GM18870 (cell line): ENCODE data around the gene AGBL3.
"Not testable (repeated sequence)": the region's sequence is repeated elsewhere in the genome, so short reads cannot be mapped to it uniquely, and the experiment has no call there.

Experiments
- ATAC-seq: cut with Tn5 transposase; IDR thresholded peaks from one replicate; pipeline ENCODE4 v1.9.1; 2021; ENCODE audit warnings: moderate library complexity; ENCODE audit not compliant: unreplicated experiment

The AGBL3 gene

DNA sequence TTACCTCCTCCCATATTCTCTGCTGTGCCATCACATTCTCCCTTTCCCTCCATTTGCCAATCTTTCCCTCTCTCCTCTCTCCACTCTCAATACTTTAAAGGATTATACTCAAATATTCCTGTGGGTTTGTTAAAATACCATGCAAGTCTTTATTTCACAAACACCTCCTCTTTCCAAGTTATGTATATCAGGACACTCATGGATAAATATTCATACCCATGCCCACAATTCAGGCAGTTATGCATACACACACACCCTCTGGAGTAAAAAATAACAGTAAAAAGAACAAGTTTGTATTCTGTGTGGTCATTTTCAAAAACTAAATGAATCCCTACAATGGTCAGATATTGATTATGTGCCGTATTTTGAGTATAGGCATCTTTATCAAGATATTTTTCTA, 88.2 kb downstream of the AGBL3 start:
- ATAC-seq: no peak

DNA sequence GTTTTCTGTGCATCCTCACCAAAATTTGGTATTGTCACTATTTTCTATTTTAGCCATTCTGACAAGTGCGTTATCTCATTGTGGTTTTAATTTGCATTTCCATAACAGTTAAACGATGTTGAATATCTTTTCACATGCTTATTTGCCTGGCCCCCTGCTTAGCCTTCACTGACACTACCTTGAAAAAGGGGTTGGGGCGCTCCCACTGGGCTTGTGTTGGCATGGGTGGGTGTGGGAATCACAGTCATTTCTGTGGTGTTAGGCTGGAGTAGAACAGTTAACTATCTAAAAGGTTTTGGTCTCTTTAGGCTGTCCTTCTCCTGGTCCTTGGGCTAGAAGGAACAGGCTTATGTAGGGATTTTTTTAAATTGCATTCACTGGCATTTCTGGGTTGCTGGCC, 89.4 kb downstream of the AGBL3 start:
- ATAC-seq: no peak

DNA sequence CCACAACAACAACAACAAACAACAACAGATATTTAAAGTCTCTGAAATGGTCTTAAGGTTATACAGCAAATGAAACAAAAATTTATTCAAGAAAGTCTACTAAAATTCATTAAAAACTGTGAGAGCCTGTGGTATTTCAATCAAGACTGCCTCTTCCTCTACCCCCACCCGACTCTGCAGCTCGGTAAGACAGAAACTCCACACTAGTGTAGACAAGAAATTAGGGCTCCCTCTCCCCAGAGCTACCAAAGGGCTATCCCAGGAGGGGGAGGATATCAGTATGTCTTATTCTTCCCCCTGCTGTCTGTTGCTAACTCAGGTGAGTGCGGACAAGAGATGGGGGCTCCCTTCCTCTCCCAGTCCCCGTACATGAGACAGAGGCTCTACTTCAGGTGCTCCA, 90.6 kb downstream of the AGBL3 start:
- ATAC-seq: no peak

DNA sequence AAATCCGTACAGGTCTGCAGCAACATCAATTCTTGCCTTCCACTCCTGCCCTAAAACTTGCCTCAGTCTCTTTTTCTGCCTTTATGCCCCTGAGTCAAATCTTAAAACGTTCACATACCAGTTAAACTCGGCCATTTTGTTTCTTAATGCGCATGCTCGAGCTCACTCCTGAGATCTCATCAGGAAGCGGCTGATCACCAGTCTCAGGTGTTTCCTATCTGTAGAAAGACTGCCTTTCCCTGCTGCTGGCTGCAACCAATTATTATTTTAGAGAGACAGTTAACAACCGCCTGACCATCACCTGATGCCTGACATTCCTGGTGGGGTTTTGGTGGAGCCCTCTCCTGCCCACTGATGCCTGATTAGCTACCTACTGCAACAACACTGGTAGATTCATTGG, 91.3 kb downstream of the AGBL3 start:
- no peak for ATAC-seq

DNA sequence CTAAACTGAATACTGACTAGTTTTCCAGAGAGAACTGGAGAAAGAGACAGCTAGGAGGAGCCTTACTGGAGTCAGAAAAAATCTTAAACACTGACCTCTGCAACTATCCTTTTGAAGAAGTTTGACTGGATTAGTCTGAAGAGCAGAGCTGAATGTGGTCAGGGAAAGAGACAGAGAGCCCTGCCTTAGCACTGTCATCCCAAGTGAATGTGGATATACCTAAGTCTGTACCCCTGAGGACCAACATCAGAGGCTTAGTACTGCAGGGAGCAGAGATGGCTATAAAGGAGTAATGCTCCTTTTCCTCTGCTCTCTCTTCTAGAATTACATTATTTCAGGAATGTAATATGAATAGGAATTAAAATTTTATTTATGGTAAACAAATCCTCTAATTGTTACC, 91.7 kb downstream of the AGBL3 start:
- no peak for ATAC-seq

DNA sequence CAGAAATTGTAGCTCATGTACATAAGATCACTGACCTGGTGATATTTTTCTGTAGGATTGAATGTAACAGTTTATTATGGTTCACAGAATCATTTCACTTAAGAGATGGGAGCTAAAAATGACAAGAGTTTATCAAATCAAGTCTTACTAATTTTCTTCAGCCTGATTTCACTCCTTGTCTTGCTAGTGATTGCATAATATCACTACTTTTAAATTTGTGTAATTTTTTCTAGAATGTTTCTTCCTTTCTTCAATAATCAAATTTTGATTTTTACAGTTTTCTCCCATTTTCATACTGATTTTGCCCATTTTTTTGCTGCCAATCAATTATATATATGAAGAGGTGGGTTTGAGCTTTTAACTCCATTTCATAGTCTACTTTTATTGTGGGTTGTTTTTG, 92.8 kb downstream of the AGBL3 start:
- ATAC-seq: no peak

DNA sequence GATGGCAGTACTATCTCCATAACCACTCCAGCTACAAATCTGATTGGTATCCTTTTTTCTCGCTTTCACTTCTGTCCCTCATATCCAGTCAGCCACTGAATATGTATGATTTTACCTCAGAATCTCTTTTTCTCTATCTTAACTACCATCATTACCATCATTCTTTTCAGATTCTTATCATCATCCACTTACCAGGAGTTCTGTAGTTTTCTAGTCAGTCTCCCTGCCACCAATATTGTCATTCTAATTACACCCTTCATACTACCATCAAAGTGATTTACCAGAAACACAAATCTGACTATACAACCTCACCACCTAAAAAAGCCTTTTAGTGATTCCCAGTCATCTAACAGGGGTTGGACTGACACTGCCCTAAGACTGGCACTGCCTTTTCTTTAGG, 96.7 kb downstream of the AGBL3 start:
- ATAC-seq: no peak

DNA sequence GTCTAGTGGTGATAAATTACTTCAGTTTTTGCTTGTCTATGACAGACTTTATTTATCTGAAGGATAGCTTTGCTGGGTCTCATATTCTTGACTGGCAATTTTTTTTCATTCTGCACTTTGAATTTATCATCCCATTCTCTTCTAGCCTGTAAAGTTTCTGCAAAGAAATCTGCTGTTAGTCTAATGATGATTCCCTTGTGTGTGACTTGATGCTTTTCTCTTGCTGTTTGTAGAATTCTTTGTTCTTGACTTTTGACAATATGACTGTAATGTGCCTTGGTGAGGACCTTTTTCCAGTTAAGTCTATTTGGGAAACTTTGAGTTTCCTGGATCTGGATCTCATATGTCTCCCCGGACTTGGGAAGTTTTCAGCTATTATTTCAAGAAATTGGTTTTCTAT, 102.3 kb downstream of the AGBL3 start:
- ATAC-seq: no peak

DNA sequence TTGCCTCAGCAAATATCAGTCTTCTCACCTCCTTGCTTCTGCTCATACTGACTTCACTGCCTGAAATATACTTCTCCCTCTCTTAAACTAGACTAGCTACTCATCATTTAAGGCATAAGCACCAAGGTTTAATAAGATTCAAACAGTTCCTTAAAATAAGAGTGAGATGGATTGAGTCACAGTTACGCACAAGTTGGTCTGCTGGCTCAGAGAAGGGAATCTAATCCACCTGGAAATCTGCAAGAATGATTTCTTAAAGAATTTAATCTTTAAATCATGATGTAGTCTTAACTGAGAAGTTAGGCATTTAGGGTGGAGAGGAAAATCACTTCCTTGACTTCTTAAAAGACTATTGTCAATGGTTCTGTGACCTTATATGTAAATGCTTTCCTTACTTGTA, 105.4 kb downstream of the AGBL3 start:
- no peak for ATAC-seq

DNA sequence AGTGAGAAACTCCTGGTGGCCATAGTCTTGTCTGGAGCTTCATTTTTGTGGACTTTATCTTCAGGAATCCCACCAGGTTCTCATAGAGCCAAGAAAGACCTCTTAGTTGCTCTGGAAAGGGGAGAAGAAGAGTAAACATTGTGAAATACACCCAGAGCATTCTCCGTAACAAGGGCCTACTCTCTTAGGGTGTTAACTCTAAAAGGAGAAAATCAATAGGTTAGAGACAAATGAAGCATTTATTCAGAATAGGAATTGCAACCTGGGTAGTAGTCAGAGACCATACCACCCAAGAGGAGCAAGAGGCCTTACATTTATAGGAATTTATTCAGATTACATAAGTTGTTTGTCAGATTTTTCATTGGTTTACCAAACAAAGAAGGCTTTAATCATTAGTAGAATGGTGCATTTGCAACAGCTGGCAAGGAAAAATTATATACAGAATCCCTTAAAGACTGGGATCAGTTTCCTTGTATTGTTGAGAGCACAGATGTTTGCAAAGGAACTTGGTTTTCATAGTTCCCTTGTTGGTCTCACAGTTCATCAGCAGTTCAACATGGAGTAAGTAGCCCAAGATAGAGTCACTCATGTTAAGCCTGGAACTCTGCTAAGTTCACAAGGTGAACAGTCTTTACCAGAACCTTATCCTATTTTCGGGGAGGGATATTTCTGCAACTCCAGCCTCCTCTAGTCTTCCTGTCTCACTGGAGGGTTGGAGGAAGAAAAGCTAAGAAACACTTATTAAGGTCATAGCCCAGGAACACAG, 108.3 kb downstream of the AGBL3 start:
- no peak for ATAC-seq

DNA sequence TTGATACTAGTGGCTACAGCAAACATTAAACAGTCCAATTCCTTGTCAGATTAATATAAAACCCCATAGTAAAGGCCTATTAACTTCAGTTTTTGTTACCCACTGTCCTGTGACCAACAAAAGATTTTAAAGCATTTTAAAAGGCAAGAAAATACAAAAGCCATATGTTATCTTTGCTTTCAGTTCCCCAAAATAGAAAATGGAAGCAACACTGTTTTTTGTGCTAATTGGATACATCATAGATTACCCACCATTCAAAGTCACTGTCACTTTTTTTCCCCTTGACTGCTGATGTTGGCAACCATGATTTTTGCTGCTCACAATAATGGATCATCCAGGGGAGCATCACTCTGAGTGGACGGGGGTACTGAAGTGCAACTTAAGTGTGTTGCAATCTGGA, 109.1 kb downstream of the AGBL3 start:
- ATAC-seq: no peak

DNA sequence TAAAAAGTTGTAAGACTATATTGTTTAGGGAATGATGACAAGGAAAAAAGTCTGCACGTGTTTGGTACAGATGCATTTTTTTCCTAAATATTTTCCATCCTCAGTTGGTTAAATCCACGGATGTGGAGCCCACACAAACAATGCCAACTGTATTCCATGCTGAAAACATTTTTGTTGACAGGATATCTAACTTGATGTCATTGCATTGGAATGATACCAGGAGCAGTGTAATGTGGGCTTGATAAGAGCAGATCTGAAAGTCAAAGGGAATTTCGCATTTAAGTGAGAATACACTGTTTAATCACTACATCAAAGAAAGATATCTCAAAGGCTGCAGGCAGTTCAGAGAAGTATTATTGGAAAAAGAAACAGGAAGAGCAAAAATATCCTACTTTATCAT, 112.1 kb downstream of the AGBL3 start:
- no peak for ATAC-seq

DNA sequence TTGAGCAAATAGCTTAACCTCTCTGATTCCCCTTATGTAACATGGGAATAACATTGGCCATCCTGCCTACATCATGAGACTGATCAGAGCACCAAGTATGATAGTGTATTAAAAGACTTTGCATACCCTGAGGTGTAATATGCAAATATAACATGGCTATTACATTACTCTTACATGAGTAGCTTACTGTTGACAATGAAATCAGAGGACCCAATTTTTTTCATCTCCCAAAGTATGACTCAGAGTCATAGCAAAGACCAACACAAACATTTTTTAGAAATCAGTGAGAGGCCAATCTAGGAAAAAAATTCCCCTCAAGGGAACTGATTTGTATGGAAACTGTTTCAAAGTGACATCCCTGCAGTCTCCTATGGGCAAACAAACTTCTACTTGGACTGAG, 114.5 kb downstream of the AGBL3 start:
- no peak for ATAC-seq

DNA sequence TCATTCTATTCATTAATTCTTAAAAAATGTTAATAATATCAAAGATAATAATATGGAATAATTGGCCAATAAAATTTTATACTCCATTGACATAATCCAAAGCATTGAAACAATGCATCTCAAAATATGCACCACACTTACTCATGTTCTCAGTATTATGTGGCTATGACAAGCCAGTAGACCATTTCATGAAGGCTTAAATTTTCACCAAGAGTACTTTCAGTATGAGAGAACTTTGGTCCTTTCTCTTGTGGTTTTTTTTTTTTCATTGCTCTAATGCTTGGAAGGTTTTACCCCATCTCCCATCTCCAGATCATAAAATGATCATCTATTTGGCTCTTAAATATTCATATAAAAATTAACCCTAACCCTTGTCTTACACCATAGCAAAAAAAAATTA, 116.1 kb downstream of the AGBL3 start:
- peak; percentile 98 for ATAC-seq

DNA sequence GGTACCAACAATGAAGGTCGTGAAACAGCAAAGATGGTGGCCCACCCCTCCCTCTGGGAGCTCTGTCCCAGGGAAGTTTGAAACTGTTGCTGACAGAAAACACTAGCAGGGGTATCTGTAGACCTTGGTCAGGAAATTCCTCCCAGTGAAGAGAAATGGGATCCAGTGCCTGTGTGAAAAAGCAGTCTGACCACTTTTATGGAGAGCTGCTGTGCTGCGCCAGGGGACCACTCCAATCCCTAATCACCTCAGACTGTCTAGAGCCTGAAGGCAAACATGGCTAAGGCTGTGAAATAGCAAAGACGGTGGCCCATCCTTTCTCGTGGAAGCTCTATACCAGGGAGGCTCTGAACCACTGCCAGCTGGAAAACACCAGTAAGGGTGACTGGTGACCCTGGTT, 123.3 kb downstream of the AGBL3 start:
- no peak for ATAC-seq

DNA sequence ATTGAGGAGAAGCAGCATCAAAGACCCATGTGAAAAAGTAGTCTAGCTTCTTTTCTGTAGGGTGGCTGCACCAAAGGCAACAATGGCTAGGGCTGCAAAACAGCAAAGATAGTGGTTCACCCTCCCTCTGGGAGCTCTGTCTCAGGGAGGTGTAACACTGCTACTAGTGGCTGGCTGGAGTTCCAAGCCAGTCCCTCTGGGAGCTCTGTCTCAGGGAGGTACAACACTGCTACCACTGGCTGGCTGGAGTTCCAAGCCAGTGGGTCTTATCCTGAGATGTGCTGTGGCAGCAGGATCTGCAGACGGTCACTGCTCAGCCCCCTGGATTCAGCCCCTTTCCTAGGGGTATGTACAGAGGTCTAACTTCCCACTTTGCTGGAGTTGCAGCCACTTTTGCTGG, 123.7 kb downstream of the AGBL3 start:
- no peak for ATAC-seq

DNA sequence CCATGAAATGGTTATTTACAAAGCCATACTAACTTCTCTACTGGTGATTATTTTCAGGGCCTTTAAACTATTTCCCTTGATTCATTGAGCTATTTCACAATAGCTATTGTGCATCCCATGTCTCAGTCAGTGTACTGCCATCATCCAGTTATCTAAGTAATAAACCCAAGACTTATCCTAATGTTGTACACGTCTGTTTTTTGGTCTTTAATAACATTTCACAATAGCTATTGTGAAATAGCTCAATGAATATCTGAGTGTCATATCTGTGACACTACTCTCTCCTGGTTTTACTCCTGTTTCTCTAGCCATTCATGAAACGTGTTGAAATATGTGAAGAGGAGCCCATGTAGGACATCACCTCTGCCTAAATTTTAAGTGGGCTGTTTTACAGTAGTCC, 125.1 kb downstream of the AGBL3 start:
- no peak for ATAC-seq

DNA sequence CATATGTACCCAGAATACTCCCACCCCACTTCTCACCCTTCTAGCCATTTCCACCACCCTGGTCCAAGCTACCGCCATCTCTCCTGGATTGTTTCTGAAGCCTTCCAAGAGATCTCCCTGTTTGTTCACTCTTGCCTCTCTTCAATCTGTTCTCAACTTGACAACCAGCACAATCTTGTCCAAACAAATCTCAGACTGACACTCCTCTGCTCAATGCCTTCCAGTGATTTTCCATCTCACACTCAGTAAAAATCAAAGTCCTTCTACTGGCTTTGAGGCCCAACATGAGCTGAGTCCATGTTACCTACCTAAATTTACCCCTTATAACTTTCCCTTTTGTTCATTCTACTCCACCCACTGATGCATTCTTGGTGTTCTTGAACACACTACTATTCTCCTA, 128.3 kb downstream of the AGBL3 start:
- no peak for ATAC-seq

DNA sequence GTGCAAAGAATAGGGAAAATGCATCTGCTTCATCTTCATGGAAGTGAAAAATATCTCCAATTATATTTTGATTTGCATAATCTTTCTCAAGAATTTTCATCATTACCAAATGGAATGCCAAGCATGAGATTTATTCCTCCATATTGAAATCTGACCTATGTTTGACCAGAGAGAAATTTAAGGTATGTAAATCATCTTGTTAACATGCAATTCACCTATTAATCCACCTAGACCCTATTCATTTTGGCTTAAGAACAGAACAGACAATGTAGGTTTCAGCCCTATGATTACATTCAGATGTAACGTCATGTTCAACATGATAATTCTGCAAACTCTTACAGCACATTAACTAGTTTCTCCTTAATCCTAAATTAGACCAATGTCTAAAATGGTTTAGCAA, 130.8 kb downstream of the AGBL3 start:
- ATAC-seq: no peak

DNA sequence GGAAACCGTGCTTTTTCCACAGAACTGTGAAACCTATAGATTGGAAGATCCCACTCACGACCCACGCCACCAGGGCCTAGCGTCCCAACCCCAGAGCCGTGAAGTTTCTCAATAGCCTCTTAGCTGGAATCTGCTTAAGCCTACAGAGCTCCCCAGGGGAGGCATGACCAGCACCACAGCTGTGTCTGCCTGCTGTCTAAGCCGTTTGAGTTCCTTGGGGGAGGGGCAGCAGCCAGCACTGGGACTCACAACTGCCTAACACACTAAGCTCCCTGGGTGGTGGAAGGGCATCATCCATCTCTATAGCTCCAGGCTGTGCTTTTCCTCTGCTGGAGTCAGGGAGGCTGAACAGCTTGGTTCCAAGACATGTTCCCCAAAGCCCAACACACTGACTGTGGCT, 135.6 kb downstream of the AGBL3 start:
- ATAC-seq: no peak

DNA sequence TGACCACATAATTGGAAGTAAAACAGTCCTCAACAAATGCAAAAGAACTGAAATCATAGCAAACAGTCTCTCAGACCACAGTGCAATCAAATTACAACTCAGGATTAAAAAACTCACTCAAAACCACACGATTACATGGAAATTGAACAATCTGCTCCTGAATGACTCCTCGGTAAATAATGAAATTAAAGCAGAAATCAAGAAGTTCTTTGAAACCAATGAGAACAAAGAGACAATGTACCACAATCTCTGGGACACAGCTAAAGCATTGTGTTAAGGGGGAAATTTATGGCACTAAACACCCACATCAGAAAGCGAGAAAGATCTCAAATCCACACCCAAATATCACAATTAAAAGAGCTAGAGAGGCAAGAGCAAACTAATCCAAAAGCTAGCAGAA, 138.3 kb downstream of the AGBL3 start:
- ATAC-seq: not testable (repeated sequence)

DNA sequence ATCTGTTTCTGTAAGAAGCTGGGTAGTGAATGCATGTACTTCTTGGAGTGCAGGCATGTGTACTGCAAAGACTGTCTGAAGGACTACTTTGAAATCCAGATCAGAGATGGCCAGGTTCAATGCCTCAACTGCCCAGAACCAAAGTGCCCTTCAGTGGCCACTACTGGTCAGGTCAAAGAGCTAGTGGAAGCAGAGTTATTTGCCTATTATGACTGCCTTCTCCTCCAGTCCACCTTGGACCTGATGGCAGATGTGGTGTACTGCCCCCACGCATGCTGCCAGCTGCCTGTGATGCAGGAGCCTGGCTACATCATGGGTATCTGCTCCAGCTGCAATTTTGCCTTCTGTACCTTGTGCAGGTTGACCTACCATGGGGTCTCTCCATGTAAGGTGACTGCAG, 142.6 kb downstream of the AGBL3 start:
- no peak for ATAC-seq

DNA sequence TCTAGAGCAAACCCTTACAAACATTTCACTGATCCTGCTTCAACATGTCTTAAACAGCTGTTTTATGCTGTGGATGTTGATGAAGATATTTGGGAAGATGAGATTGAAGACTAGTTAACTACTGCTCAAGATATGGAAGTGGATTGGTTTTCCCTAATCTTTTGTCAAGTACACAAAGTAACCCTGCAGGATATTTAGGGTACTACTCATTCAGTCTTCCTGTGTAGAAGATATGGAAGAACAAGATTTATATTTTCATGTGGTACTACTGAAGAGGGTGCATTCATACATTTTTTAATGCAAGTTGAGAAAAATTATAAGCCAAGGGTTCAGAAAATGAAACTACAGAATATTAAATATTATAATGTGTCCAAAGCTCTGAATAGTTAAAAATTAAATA, 143.3 kb downstream of the AGBL3 start:
- ATAC-seq: no peak
